H1 (cell line): ENCODE results near the gene ZNF281. TPM values are rescaled to one million over a fixed set of nuclear protein-coding genes. Genes with fewer than 3 reads are reported as not detected.

ENCODE experiments used
- CTCF ChIA-PET: fragments of 300-600 bp; sonication (Branson Sonifier 250); formaldehyde crosslinking; loops from one replicate; lab custom pipeline; 2021; ENCODE audit not compliant: partially characterized antibody; lab: Charles Lee
- POLR2A ChIA-PET: fragments of 300-600 bp; sonication (Branson Sonifier 250); formaldehyde crosslinking; loops from one replicate; lab custom pipeline; 2021; ENCODE audit warnings: inconsistent platforms; ENCODE audit not compliant: partially characterized antibody; lab: Charles Lee
- DNase-seq, 2 experiments: peaks; one replicate each; pipeline versions ENCODE4 v3.0.0 to v3.0.0-alpha.2; 2010 to 2022; ENCODE audit warnings: low spot score in 2 of 2, low read depth in 1 of 2, mixed read lengths in 1 of 2
- FAIRE-seq: peaks from 2 replicates; lab custom pipeline; 2011; peaks lifted over from hg19 to GRCh38; lab: Jason Lieb, UNC
- H2AFZ ChIP-seq: 2 replicates; pipeline ENCODE4 v1.8.1; 2012; ENCODE audit warnings: low read length, inconsistent platforms
- H2AK5ac ChIP-seq: 2 replicates; pipeline ENCODE4 v1.6.1; 2013; ENCODE audit warnings: low read depth, low read length
- H2BK120ac ChIP-seq: replicated peaks from 2 replicates; pipeline ENCODE3; 2013; ENCODE audit warnings: low read depth, low read length, inconsistent platforms
- H2BK12ac ChIP-seq: 2 replicates; pipeline ENCODE4 v1.6.1; 2013; ENCODE audit warnings: low read depth, low read length
- H2BK15ac ChIP-seq: 2 replicates; pipeline ENCODE4 v1.6.1; 2013; ENCODE audit warnings: low read length
- H2BK20ac ChIP-seq: 2 replicates; pipeline ENCODE4 v1.6.1; 2013; ENCODE audit warnings: low read length
- H2BK5ac ChIP-seq: 2 replicates; pipeline ENCODE4 v1.6.1; 2013; ENCODE audit warnings: low read depth, low read length
- H3K14ac ChIP-seq: 2 replicates; pipeline ENCODE4 v1.6.1; 2013; ENCODE audit warnings: inconsistent platforms; ENCODE audit not compliant: insufficient read length
- H3K18ac ChIP-seq: 2 replicates; pipeline ENCODE4 v1.6.1; 2013; ENCODE audit warnings: low read length; ENCODE audit errors: extremely low read depth
- H3K23ac ChIP-seq: 2 replicates; pipeline ENCODE4 v1.6.1; 2013; ENCODE audit warnings: inconsistent platforms; ENCODE audit not compliant: insufficient read length
- H3K23me2 ChIP-seq: 2 replicates; pipeline ENCODE4 v1.6.1; 2013; ENCODE audit warnings: low read depth, low read length
- H3K27ac ChIP-seq: 2 replicates; pipeline ENCODE4 v1.6.1; 2011; ENCODE audit warnings: low read depth, low read length, inconsistent platforms
- H3K27me3 ChIP-seq, 4 experiments: replicated peaks in 1 of 4; 1 replicate in 1 of 4; 2 replicates in 3 of 4; pipeline versions ENCODE4 v1.6.1 to v1.8.1; 2011 to 2013; ENCODE audit warnings: low read length in 3 of 4, mild to moderate bottlenecking in 3 of 4, inconsistent platforms in 2 of 4, mixed read lengths in 2 of 4, moderate library complexity in 1 of 4; ENCODE audit not compliant: control insufficient read depth in 3 of 4, insufficient read depth in 3 of 4; ENCODE audit errors: extremely low read depth in 1 of 4
- H3K36me3 ChIP-seq, 4 experiments: 2 replicates each; pipeline versions ENCODE4 v1.6.1 to v1.8.1; 2011 to 2013; ENCODE audit warnings: mild to moderate bottlenecking in 4 of 4, low read length in 3 of 4, moderate library complexity in 2 of 4, control low read depth in 1 of 4, inconsistent platforms in 1 of 4; ENCODE audit not compliant: insufficient read depth in 4 of 4, control insufficient read depth in 2 of 4
- H3K4ac ChIP-seq: replicated peaks from 2 replicates; pipeline ENCODE3; 2013; ENCODE audit warnings: low read length, low read depth, mixed read lengths, inconsistent platforms; ENCODE audit not compliant: insufficient read length
- H3K4me1 ChIP-seq, 4 experiments: replicated peaks in 1 of 4; 1 replicate in 1 of 4; 2 replicates in 3 of 4; pipeline versions ENCODE4 v1.6.1 to v1.8.1; 2011 to 2013; ENCODE audit warnings: low read length in 3 of 4, inconsistent platforms in 2 of 4, mixed read lengths in 1 of 4; ENCODE audit not compliant: insufficient read depth in 4 of 4, control insufficient read depth in 3 of 4
- H3K4me2 ChIP-seq, 2 experiments: 2 replicates each; pipeline versions ENCODE4 v1.6.1 to v1.8.1; 2011 to 2013; ENCODE audit warnings: low read depth in 2 of 2, low read length in 2 of 2, control low read depth in 1 of 2, inconsistent platforms in 1 of 2, mild to moderate bottlenecking in 1 of 2; ENCODE audit not compliant: insufficient read depth in 1 of 2
- H3K4me3 ChIP-seq, 4 experiments: fragments of 200-600, 300-600 bp in 1 of 4; sonication (generic), shearing (Covaris generic), sonication (Bioruptor Twin) in 1 of 4; 2 replicates each; pipeline versions ENCODE4 v1.5.1 to v1.8.1; 2011 to 2016; ENCODE audit warnings: low read length in 4 of 4, low read depth in 3 of 4, control low read depth in 2 of 4, inconsistent platforms in 2 of 4, mild to moderate bottlenecking in 2 of 4, mixed read lengths in 1 of 4, moderate library complexity in 1 of 4; ENCODE audit not compliant: insufficient read depth in 2 of 4; ENCODE audit errors: extremely low read depth in 1 of 4
- H3K56ac ChIP-seq: replicated peaks from 2 replicates; pipeline ENCODE3; 2013; ENCODE audit warnings: low read depth, mild to moderate bottlenecking, mixed read lengths, low read length, inconsistent platforms; ENCODE audit not compliant: insufficient read length
- H3K79me1 ChIP-seq: 2 replicates; pipeline ENCODE4 v1.6.1; 2013; ENCODE audit warnings: low read depth, low read length, control low read depth
- H3K79me2 ChIP-seq, 2 experiments: 2 replicates each; pipeline versions ENCODE4 v1.6.1 to v1.8.1; 2012 to 2013; ENCODE audit warnings: low read length in 2 of 2, mild to moderate bottlenecking in 2 of 2, inconsistent platforms in 1 of 2; ENCODE audit not compliant: insufficient read depth in 2 of 2, control insufficient read depth in 1 of 2
- H3K9ac ChIP-seq, 4 experiments: replicated peaks in 1 of 4; 1 replicate in 1 of 4; 2 replicates in 3 of 4; pipeline versions ENCODE4 v1.6.1 to v1.8.1; 2011 to 2013; ENCODE audit warnings: low read depth in 3 of 4, low read length in 3 of 4, control low read depth in 2 of 4, mild to moderate bottlenecking in 2 of 4, moderate library complexity in 2 of 4, inconsistent platforms in 1 of 4; ENCODE audit errors: extremely low read depth in 1 of 4
- H3K9me3 ChIP-seq, 2 experiments: 2 replicates each; pipeline versions ENCODE4 v1.6.1 to v1.8.1; 2012 to 2013; ENCODE audit warnings: mild to moderate bottlenecking in 2 of 2, moderate library complexity in 2 of 2, control low read depth in 1 of 2, inconsistent platforms in 1 of 2, low read depth in 1 of 2, low read length in 1 of 2, mixed read lengths in 1 of 2; ENCODE audit not compliant: insufficient read depth in 2 of 2
- H4K20me1 ChIP-seq, 2 experiments: replicated peaks in 1 of 2; 2 replicates each; pipeline versions ENCODE3 to v1.8.1; 2011 to 2013; ENCODE audit warnings: inconsistent platforms in 2 of 2, low read length in 2 of 2, mild to moderate bottlenecking in 1 of 2; ENCODE audit not compliant: insufficient read depth in 2 of 2, control insufficient read depth in 1 of 2
- H4K5ac ChIP-seq: 2 replicates; pipeline ENCODE4 v1.6.1; 2013; ENCODE audit warnings: low read length, low read depth, mixed read lengths, inconsistent platforms; ENCODE audit not compliant: insufficient read length
- H4K8ac ChIP-seq: 2 replicates; pipeline ENCODE4 v1.8.0; 2013; ENCODE audit warnings: mild to moderate bottlenecking, moderate library complexity, low read length, inconsistent platforms; ENCODE audit not compliant: insufficient read depth; ENCODE audit errors: extremely low read depth
- H4K91ac ChIP-seq: replicated peaks from 2 replicates; pipeline ENCODE3; 2013; ENCODE audit warnings: low read length, mixed read lengths, inconsistent platforms; ENCODE audit not compliant: insufficient read length
- BRCA1 ChIP-seq: IDR thresholded peaks from 2 replicates; pipeline ENCODE4 v1.6.1; 2012; ENCODE audit warnings: low read depth, low read length, improper control_type of control experiment
- CREB1 ChIP-seq: IDR thresholded peaks from 2 replicates; pipeline ENCODE4 v1.6.1; 2012; ENCODE audit warnings: inconsistent platforms
- CTBP2 ChIP-seq: IDR thresholded peaks from 2 replicates; pipeline ENCODE4 v1.7.0; 2011; ENCODE audit warnings: borderline replicate concordance, mild to moderate bottlenecking, moderate library complexity, mixed read lengths, low read length; ENCODE audit not compliant: insufficient read depth, insufficient read length
- EZH2 ChIP-seq: fragments of 200-600 bp; sonication (generic); IDR thresholded peaks from 2 replicates; pipeline ENCODE4 v1.7.1; 2012; ENCODE audit warnings: low read depth, mild to moderate bottlenecking, moderate library complexity, low read length, inconsistent platforms; ENCODE audit not compliant: severe bottlenecking
- GTF2F1 ChIP-seq: IDR thresholded peaks from 2 replicates; pipeline ENCODE4 v1.6.1; 2012; ENCODE audit warnings: low read depth, low read length, improper control_type of control experiment, borderline replicate concordance
- JUND ChIP-seq: IDR thresholded peaks from 2 replicates; pipeline ENCODE4 v1.6.1; 2011; ENCODE audit warnings: mild to moderate bottlenecking, improper control_type of control experiment, low read length
- KDM4A ChIP-seq: IDR thresholded peaks from one replicate; pipeline ENCODE4 v1.7.1; 2012; ENCODE audit warnings: low read depth, mild to moderate bottlenecking, moderate library complexity, low read length, inconsistent platforms; ENCODE audit not compliant: severe bottlenecking
- RXRA ChIP-seq: IDR thresholded peaks from 2 replicates; pipeline ENCODE4 v1.6.1; 2011; ENCODE audit warnings: low read depth, mild to moderate bottlenecking, low read length, moderate library complexity; ENCODE audit not compliant: insufficient read depth
- WGBS, 2 experiments: shearing (Covaris generic) in 1 of 2; methylation state at CpG; one replicate each; pipeline versions ENCODE4 v1.1.6 to v1.1.7; 2013 to 2015; ENCODE audit warnings: low lambda C conversion rate in 2 of 2, mixed read lengths in 2 of 2, inconsistent platforms in 1 of 2, low coverage in 1 of 2, missing lambda C conversion rate in 1 of 2; ENCODE audit not compliant: insufficient replicate concordance in 2 of 2, insufficient coverage in 1 of 2, insufficient read length in 1 of 2; ENCODE audit errors: extremely low coverage in 1 of 2, missing lambda C conversion rate in 1 of 2; 5-methylcytosine and 5-hydroxymethylcytosine counted together
- polyA plus RNA-seq, 7 experiments: library from polyadenylated mRNA; depleted of rRNA in 3 of 7; stranded (reverse) in 5 of 7; unstranded in 2 of 7; fragments of >200 nt in 5 of 7; fragments of 200-250 nt in 2 of 7; gene quantifications; 1 replicate in 5 of 7; 2 replicates in 1 of 7; 4 replicates in 1 of 7; pipeline versions ENCODE4 v1.2.1 to v1.2.3, GENCODE V29; 2011 to 2013; ENCODE audit warnings: missing spikeins in 2 of 7, mixed read lengths in 2 of 7
- total RNA-seq: library from RNA; stranded (reverse); fragmentation: NEBNext Ultra II Directional; extraction: Animal tissue kit (Norgen Biotek cat#: 25700); gene quantifications from 2 replicates; pipeline ENCODE4 v1.2.1, GENCODE V29; 2021

ZNF281 gene
- total and polyA plus RNA-seq, 2 of the 8 experiments (the other 6 are each of a cell fraction or from before 2014, with no cell fraction given), result 19.5 to 61.4 TPM

DNA sequence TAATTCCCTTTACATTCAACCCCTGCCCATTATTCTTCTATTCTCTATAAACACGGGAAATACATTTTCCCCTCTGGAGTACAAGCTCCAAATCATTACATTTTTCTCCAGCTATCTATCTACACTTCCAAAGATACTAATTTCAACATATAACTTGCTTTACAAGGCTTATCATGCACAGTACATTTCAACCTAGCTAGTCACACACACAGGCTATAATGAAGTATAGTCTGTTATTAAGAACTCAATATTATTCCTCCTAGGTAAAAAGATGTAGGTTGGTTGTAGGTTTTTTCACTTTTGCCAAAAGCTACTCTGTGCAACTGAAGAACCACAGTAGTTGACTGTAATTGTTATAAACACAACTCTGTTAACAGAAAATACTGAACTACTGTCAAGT is 8.1 kb downstream of the ZNF281 start:
- peaks cover 0 to 3% (median under 1%) of the 10 kb centered on the region in 4 experiments; a peak in 4 of 7 replicates for H3K4me1 ChIP-seq
- no peak overlapping the region for H3K4ac ChIP-seq
- H3K27ac ChIP-seq, result no peak overlapping the region
- H2BK5ac ChIP-seq, result no peak overlapping the region
- no peak overlapping the region for H4K91ac ChIP-seq
- H3K27me3 ChIP-seq, result no peaks in the 10 kb centered on the region
- POLR2A ChIA-PET, result interaction anchor here (0.8 to 2.3 kb wide), 7 partner anchors 9 to 36 kb away, joined by 3 to 19 read pairs (median 3); partner anchors contain the start of gene ZNF281
- H3K4me3 ChIP-seq, result no peak overlapping the region
- peaks cover 7 to 86% of the 10 kb centered on the region in 2 experiments; a peak in 3 of 4 replicates for H3K79me2 ChIP-seq
- no peak overlapping the region for H3K4me2 ChIP-seq
- H4K5ac ChIP-seq, result no peak overlapping the region
- DNase-seq (no peak), FAIRE-seq (no peak)
- H4K8ac ChIP-seq, result no peak overlapping the region
- H3K18ac ChIP-seq, result no peak overlapping the region
- 90% methylated on average over 1 of the region's 1 CpG; no CpG with 5 or more reads in 1 of the 2 experiments for WGBS, 2 experiments
- no peak overlapping the region for H2AK5ac ChIP-seq
- H3K79me1 ChIP-seq, result no peaks in the 10 kb centered on the region
- no peak overlapping the region for H2BK20ac ChIP-seq
- CTCF ChIA-PET, result interaction anchor here (1.0 to 2.4 kb wide), 3 partner anchors 10 to 37 kb away, joined by 3 to 8 read pairs (median 3); no protein-coding TSS in a partner anchor
- H3K23me2 ChIP-seq, result peaks cover 1% of the 10 kb centered on the region; the same call in 1 of the 2 replicates
- H3K36me3 ChIP-seq, result peaks cover 0 to 53% (median 4%) of the 10 kb centered on the region in 4 experiments; a peak in 4 of 8 replicates
- H2AFZ ChIP-seq, result no peak overlapping the region
- no peak overlapping the region for H2BK12ac ChIP-seq
- no peak overlapping the region for H2BK15ac ChIP-seq
- H3K56ac ChIP-seq, result no peak overlapping the region
- no peaks in the 10 kb centered on the region for H3K9me3 ChIP-seq
- H2BK120ac ChIP-seq, result no peak overlapping the region
- no peak overlapping the region for H3K14ac ChIP-seq
- no peaks in the 10 kb centered on the region for H4K20me1 ChIP-seq
- no peak overlapping the region for H3K23ac ChIP-seq
- H3K9ac ChIP-seq, result peak overlapping the region in 1 of 4 experiments; percentile 49; a peak in 1 of 7 replicates
- TF ChIP-seq EZH2 (no peak), CTBP2 (no peak), CREB1 (no peak), JUND (no peak), GTF2F1 (no peak), KDM4A (no peak), RXRA (no peak), BRCA1 (no peak)
